H9 (cell line): ENCODE results near the gene ZFP36L1. TPM values are rescaled to one million over a fixed set of nuclear protein-coding genes. Genes with fewer than 3 reads are reported as not detected.

Source experiments
- DNase-seq: peaks from one replicate; pipeline ENCODE4 v3.0.0-alpha.2; 2017
- H2AFZ ChIP-seq: one replicate; pipeline ENCODE4 v1.6.1; 2013; ENCODE audit warnings: mild to moderate bottlenecking, low read length, control low read depth, moderate library complexity
- H2AK5ac ChIP-seq: 2 replicates; pipeline ENCODE4 v1.6.1; 2013; ENCODE audit warnings: low read length, control low read depth, mixed read lengths; ENCODE audit not compliant: insufficient read length
- H2BK120ac ChIP-seq: one replicate; pipeline ENCODE4 v1.6.1; 2013; ENCODE audit warnings: low read depth, mild to moderate bottlenecking, low read length, control low read depth, inconsistent platforms; ENCODE audit not compliant: poor library complexity, severe bottlenecking
- H2BK12ac ChIP-seq: 2 replicates; pipeline ENCODE4 v1.6.1; 2013; ENCODE audit warnings: low read length, control low read depth, mixed read lengths, low read depth; ENCODE audit not compliant: insufficient read length
- H2BK15ac ChIP-seq: 2 replicates; pipeline ENCODE4 v1.6.1; 2013; ENCODE audit warnings: low read depth, low read length, control low read depth
- H2BK20ac ChIP-seq: one replicate; pipeline ENCODE4 v1.6.1; 2013; ENCODE audit warnings: low read depth, mild to moderate bottlenecking, low read length, control low read depth, inconsistent platforms; ENCODE audit not compliant: poor library complexity, severe bottlenecking
- H2BK5ac ChIP-seq: 2 replicates; pipeline ENCODE4 v1.6.1; 2013; ENCODE audit warnings: low read length, control low read depth, mixed read lengths; ENCODE audit not compliant: insufficient read length
- H3K14ac ChIP-seq: 2 replicates; pipeline ENCODE4 v1.6.1; 2013; ENCODE audit warnings: low read length, control low read depth; ENCODE audit not compliant: insufficient read depth
- H3K18ac ChIP-seq: 2 replicates; pipeline ENCODE4 v1.6.1; 2013; ENCODE audit warnings: low read depth, mild to moderate bottlenecking, mixed read lengths, low read length, control low read depth; ENCODE audit not compliant: insufficient read length
- H3K23ac ChIP-seq: 2 replicates; pipeline ENCODE4 v1.6.1; 2013; ENCODE audit warnings: low read length, control low read depth, mixed read lengths, low read depth; ENCODE audit not compliant: insufficient read length
- H3K23me2 ChIP-seq: 2 replicates; pipeline ENCODE4 v1.6.1; 2013; ENCODE audit warnings: low read depth, mild to moderate bottlenecking, mixed read lengths, low read length, control low read depth; ENCODE audit not compliant: insufficient read length, poor library complexity, severe bottlenecking
- H3K27ac ChIP-seq: 2 replicates; pipeline ENCODE4 v1.5.1; 2013; ENCODE audit warnings: low read length, control low read depth, mixed read lengths, low read depth; ENCODE audit not compliant: insufficient read length
- H3K27me3 ChIP-seq: 2 replicates; pipeline ENCODE4 v1.6.1; 2013; ENCODE audit warnings: low read length, control low read depth, inconsistent platforms; ENCODE audit not compliant: insufficient read depth
- H3K4ac ChIP-seq: 2 replicates; pipeline ENCODE4 v1.6.1; 2013; ENCODE audit warnings: low read depth, mild to moderate bottlenecking, control low read depth, inconsistent platforms, low read length, moderate library complexity
- H3K4me1 ChIP-seq: 2 replicates; pipeline ENCODE4 v1.6.1; 2013; ENCODE audit warnings: low read length, control low read depth, inconsistent platforms; ENCODE audit not compliant: insufficient read depth
- H3K4me2 ChIP-seq: 2 replicates; pipeline ENCODE4 v1.6.1; 2013; ENCODE audit warnings: low read length, control low read depth, mixed read lengths; ENCODE audit not compliant: insufficient read length, insufficient read depth
- H3K56ac ChIP-seq: 2 replicates; pipeline ENCODE4 v1.6.1; 2013; ENCODE audit warnings: low read depth, mild to moderate bottlenecking, mixed read lengths, low read length, control low read depth; ENCODE audit not compliant: insufficient read length
- H3K79me1 ChIP-seq: 2 replicates; pipeline ENCODE4 v1.6.1; 2013; ENCODE audit warnings: low read depth, mild to moderate bottlenecking, moderate library complexity, low read length, control low read depth, inconsistent platforms; ENCODE audit not compliant: insufficient read depth, poor library complexity, severe bottlenecking
- H3K79me2 ChIP-seq: 2 replicates; pipeline ENCODE4 v1.6.1; 2013; ENCODE audit warnings: low read length, control low read depth, inconsistent platforms; ENCODE audit not compliant: insufficient read depth
- H3K9ac ChIP-seq: 2 replicates; pipeline ENCODE4 v1.6.1; 2013; ENCODE audit warnings: low read length, control low read depth, mixed read lengths; ENCODE audit not compliant: insufficient read length; ENCODE audit errors: extremely low read depth
- H3K9me3 ChIP-seq: one replicate; pipeline ENCODE4 v1.6.1; 2013; ENCODE audit warnings: low read depth, low read length, inconsistent platforms; ENCODE audit not compliant: control insufficient read depth
- H3T11ph ChIP-seq: one replicate; pipeline ENCODE4 v1.6.1; 2013; ENCODE audit warnings: mild to moderate bottlenecking, low read length, control low read depth, inconsistent platforms
- H4K20me1 ChIP-seq: one replicate; pipeline ENCODE4 v1.6.1; 2013; ENCODE audit not compliant: control insufficient read depth, insufficient read length, insufficient read depth
- H4K5ac ChIP-seq: 2 replicates; pipeline ENCODE4 v1.6.1; 2013; ENCODE audit warnings: low read depth, mild to moderate bottlenecking, mixed read lengths, low read length, control low read depth; ENCODE audit not compliant: insufficient read length
- H4K8ac ChIP-seq: replicated peaks from 2 replicates; pipeline ENCODE4 v1.6.1; 2013; ENCODE audit warnings: low read length, control low read depth, mixed read lengths, low read depth; ENCODE audit not compliant: insufficient read length
- H4K91ac ChIP-seq: 2 replicates; pipeline ENCODE4 v1.6.1; 2013; ENCODE audit warnings: low read depth, mild to moderate bottlenecking, moderate library complexity, mixed read lengths, low read length, control low read depth; ENCODE audit not compliant: insufficient read length
- H3K27ac Mint-ChIP-seq, 3 experiments: 2 replicates in 2 of 3; 3 replicates in 1 of 3; pipeline ENCODE4 v1.8.0; 2020 to 2021; ENCODE audit warnings: mixed read lengths in 3 of 3, mild to moderate bottlenecking in 1 of 3, moderate library complexity in 1 of 3
- H3K27me3 Mint-ChIP-seq: 2 replicates; pipeline ENCODE4 v1.8.0; 2021; ENCODE audit warnings: low read depth, mild to moderate bottlenecking, moderate library complexity, mixed read lengths
- H3K36me3 Mint-ChIP-seq, 3 experiments: 2 replicates in 2 of 3; 3 replicates in 1 of 3; pipeline ENCODE4 v1.8.0; 2020 to 2021; ENCODE audit warnings: low read depth in 3 of 3, mixed read lengths in 3 of 3; ENCODE audit not compliant: insufficient read depth in 1 of 3
- H3K4me1 Mint-ChIP-seq, 2 experiments: 2 replicates each; pipeline ENCODE4 v1.8.0; 2020; ENCODE audit warnings: mixed read lengths in 2 of 2
- H3K4me3 Mint-ChIP-seq, 2 experiments: 2 replicates in 1 of 2; 3 replicates in 1 of 2; pipeline ENCODE4 v1.8.0; 2020 to 2021; ENCODE audit warnings: mild to moderate bottlenecking in 2 of 2, mixed read lengths in 2 of 2, moderate library complexity in 1 of 2
- H3K9me3 Mint-ChIP-seq, 2 experiments: 2 replicates in 1 of 2; 3 replicates in 1 of 2; pipeline ENCODE4 v1.8.0; 2020; ENCODE audit warnings: mild to moderate bottlenecking in 2 of 2, mixed read lengths in 2 of 2, moderate library complexity in 1 of 2
- CTCF ChIP-seq: fragments of 200-600 bp; sonication (generic); conservative IDR thresholded peaks from 3 replicates; pipeline ENCODE4 v1.8.0; 2021; ENCODE audit warnings: antibody characterized with exemption, mild to moderate bottlenecking
- WGBS: extraction: QIAGEN DNeasy Blood & Tissue Kit; methylation state at CpG from one replicate; pipeline ENCODE4 v1.1.7; 2013; ENCODE audit warnings: missing lambda C conversion rate, low lambda C conversion rate, mixed read lengths; ENCODE audit not compliant: insufficient read length; ENCODE audit errors: extremely low coverage; 5-methylcytosine and 5-hydroxymethylcytosine counted together
- total RNA-seq: library from RNA; stranded (reverse); gene quantifications from 2 replicates; pipeline ENCODE4 v1.2.1, GENCODE V29; 2021

ZFP36L1 gene
- total RNA-seq, 1 experiment from 2014 or later: 109 TPM

- DNase-seq: no peak
- peaks cover 4% of the 10 kb centered on the region; the same call in 1 of the 2 replicates for H3K27me3 Mint-ChIP-seq
- WGBS: no CpG with 5 or more reads among the region's 33 CpGs
- Histone ChIP-seq H3K79me2 (peaks cover 33% of the 10 kb centered on the region; the same call in 1 of the 2 replicates), H3K27me3 (no peaks in the 10 kb centered on the region), H3K27ac (peak overlapping the region; percentile 93), H2BK12ac (no peak overlapping the region), H2AK5ac (no peak overlapping the region), H3K9ac (peak overlapping the region; percentile 86), H3K79me1 (no peaks in the 10 kb centered on the region), H4K20me1 (no peaks in the 10 kb centered on the region), H3K4me1 (peaks cover 4% of the 10 kb centered on the region; the same call in 1 of the 2 replicates), H3K14ac (peak overlapping the region; percentile 10; the same call in 1 of the 2 replicates), H2BK20ac (no peak overlapping the region), H3K9me3 (no peaks in the 10 kb centered on the region), H2BK120ac (no peak overlapping the region), H3K4me2 (peak overlapping the region; percentile 73), H4K91ac (no peak overlapping the region), H3K56ac (no peak overlapping the region), H2BK5ac (no peak overlapping the region), H2BK15ac (no peak overlapping the region), H3K4ac (no peak overlapping the region), H2AFZ (no peak overlapping the region), H3K18ac (peak overlapping the region; percentile 31), H3K23me2 (peaks cover 23% of the 10 kb centered on the region), H4K5ac (no peak overlapping the region), H3K23ac (no peak overlapping the region), H4K8ac (no peak overlapping the region), H3T11ph (no peak overlapping the region)
- peaks cover 9 to 13% of the 10 kb centered on the region in 2 experiments; a peak in 4 of 5 replicates for H3K9me3 Mint-ChIP-seq
- H3K4me3 Mint-ChIP-seq: peak overlapping the region; percentile 95 to 99
- H3K4me1 Mint-ChIP-seq: peaks cover 42 to 58% of the 10 kb centered on the region in 2 experiments
- H3K36me3 Mint-ChIP-seq: peaks cover 47 to 53% (median 48%) of the 10 kb centered on the region in 3 experiments
- no peak for TF ChIP-seq CTCF
- H3K27ac Mint-ChIP-seq: peak overlapping the region; percentile 99 to 100 (median 100)
Observed at GRCh38 chr14:68791902-68792677, 777 bp downstream of the ZFP36L1 start.
